HCEC 1CT (cell line): ENCODE data around the gene CREB3L1.

Experiments used
- DNase-seq: peaks from one replicate; pipeline ENCODE4 v3.0.0-alpha.2; 2017

The CREB3L1 gene

GRCh38 chr11:46330563-46331281, 53.3 kb downstream of the CREB3L1 start:
- DNase-seq: no peak

DNA sequence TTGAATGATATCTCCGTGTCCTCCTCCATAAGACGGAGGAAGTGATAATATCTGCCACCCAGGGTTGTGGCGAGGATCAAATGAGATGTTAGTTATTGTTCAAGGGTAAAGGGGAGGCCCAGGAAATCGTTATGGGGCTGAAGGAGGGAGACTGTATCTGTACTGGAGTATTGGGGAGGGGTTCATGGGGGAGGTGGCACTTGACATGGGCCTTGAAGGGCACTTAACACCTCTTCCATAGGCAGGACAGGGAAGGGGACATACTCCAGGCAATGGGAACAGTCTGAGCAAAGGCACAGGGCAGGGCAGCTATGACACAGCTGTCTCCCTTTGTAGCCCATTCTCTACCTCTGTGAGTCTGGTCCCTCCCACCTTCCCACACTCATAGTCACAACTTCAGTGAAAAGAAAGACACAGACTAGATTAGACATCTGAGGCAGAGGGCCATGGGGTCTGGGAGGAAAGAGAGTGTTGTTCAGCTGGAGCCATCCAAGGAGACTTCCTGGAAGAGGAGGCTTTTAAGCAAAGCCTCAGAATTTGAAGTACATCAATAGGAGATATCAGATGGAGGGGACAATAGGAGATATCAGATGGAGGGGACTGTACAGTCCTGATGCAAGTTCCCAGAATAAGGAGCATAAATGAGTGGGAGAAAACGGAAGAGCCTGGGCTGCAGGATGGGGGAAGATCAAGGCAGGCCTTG, 54.0 kb downstream of the CREB3L1 start:
- no peak for DNase-seq

DNA sequence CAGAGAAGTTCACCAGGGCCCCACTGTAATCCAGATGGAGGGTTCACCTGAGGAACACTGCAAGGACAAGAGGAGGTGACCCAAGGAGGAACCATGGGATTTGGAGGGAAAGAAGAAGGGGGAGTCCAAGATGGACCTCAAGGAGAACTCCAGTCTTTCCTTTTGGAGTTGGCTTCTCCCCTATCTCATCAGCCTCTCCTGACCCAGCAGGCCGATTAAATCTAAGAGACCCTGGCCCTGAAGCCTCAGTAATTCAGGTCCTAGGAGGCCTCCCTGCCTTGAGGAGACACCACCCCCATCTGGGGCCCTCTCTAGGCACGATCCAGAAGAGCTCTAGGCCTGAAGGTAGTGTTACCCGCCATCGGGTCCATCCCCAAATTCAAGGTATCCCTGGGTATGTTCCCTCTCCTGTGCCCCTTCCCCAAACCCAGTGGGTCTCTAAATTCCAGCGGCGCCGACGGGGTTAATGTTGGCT, 54.7 kb downstream of the CREB3L1 start:
- DNase-seq: no peak

GRCh38 chr11:46332568-46333393, 55.3 kb downstream of the CREB3L1 start:
- DNase-seq: no peak

- DNase-seq: no peak
Observed at GRCh38 chr11:46333394-46333947, 56.0 kb downstream of the CREB3L1 start.

DNA sequence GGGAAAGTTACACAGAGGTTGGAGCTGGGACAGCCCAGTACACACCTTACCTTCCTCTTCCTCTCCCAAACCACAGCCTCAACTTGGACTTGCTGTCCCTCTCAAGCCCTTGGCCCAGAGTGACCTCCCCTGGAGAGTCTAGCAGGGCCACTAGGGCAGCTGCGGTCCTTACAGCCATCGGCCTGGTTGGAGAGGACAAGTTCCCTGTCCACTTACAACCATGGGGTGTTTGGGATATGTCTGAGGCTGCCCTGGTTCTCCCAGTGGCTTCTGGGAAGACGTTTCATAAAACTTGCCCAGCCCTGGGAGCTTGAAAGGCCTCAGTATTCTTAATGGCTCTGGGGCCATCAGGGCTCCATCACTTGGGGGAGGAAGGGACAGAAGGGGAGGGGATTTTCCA, 56.7 kb downstream of the CREB3L1 start:
- no peak for DNase-seq

DNA sequence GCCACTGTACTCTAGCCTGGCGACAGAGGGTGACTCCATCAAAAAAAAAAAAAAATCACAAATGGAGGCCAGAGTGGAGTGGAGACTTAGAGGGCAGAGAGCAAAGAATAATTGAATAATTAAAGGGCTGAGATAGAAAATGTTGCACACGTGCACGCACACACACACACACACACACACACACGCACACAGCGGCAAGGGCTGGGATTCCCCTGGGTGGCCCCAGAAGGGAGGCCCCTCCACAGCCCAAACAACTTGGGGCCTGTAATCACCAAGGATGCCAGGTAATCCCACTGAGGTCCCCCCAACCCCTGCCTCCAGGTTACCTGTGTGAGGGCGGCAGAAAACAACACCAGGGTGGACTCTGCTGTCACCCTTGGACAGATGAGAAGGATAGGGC, 57.8 kb downstream of the CREB3L1 start:
- DNase-seq: no peak

DNA sequence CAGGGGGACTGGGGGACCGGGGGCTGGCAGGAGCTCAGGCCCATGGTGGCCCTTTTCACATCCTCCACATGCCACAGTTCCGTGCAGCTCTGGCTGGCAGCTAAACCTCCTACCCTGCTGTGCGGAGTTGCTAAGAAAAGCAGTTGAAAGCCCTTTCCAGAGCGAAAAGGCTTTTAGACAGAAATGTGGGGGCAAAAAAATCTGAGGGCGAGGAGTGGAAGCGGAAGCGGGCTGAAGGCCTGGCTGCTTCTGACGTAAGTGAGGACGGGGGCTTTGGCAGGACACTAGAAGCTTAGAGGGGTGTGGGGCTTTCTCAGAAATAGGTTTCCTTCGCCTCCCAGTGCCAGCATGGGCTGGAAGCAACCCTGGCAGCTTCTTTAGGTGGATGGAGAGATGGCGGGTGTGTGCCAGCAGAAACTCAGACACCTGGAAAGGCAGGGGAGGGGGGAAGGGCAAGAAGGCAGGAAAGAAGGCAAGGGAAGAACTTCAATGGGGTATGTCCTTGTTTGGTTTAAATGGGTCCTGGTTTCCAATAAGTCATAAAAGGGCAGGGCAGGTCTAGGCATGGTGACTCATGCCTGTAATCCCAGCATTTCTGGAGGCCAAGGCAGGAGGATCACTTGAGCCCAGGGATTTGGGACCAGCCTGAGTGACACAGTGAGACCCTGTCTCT, 58.6 kb downstream of the CREB3L1 start:
- no peak for DNase-seq

- no peak for DNase-seq
Observed at GRCh38 chr11:46336563-46337180, 59.2 kb downstream of the CREB3L1 start.

DNA sequence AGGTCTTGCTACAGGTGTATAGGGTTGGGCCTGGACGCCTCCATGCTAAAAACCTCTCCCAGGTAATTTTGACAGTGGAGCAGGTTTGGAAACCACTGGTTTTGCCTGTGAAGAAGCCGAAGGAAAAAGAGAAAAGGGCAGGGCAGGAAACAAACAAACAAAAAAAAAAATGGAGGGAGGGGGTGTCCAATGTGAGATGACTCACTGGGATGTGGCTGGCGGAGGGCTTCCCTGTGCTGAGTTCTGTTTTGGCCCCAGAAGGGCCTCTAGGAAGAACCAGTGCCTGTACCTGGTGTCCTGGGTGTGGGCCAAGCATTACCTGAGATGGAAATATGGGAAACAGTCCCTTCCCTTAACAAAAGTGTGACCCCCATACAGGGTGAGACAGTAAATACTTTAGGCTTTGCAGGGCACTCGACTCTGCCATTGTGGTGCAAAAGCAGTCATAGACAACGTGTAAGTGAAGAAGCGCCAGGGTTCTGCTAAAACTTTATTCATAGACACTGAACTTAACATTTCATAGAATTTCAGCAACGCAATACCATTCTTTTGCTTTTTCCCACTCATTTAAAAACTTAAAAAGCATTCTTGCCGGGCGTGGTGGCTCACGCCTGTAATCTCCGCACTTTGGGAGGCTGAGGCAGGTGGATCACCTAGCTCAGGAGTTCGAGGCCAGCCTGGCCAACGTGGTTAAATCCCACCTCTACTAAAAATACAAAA, 60.3 kb downstream of the CREB3L1 start:
- DNase-seq: no peak

- DNase-seq: no peak
Observed at GRCh38 chr11:46338636-46338987, 61.1 kb downstream of the CREB3L1 start.

GRCh38 chr11:46338988-46339666, 61.7 kb downstream of the CREB3L1 start:
- no peak for DNase-seq

GRCh38 chr11:46339816-46340215, 62.4 kb downstream of the CREB3L1 start:
- no peak for DNase-seq

GRCh38 chr11:46341454-46341853, 64.0 kb downstream of the CREB3L1 start:
- DNase-seq: no peak

- no peak for DNase-seq
Observed at GRCh38 chr11:46342239-46342638, 64.8 kb downstream of the CREB3L1 start.

DNA sequence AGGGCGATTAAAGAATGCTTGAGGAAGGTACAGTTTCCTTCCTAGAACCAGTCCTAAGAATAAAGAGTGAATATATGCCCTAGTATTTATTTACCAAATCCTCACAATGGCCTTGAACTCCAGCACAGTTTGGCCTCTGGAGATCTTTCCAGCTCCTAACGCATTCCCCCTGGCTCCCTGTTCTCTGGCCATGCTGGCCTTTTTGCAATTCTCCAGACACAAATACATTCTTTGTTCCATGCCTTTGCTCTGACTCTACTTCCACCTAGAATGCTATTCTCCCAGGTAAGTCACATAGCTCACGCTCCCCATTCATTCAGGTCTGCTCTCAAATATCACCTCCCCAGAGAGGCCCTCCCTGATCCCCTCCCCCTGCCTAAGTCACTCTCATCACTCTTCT, 66.1 kb downstream of the CREB3L1 start:
- no peak for DNase-seq

- DNase-seq: no peak
Observed at GRCh38 chr11:46345131-46345597, 67.7 kb downstream of the CREB3L1 start.

- DNase-seq: no peak
Observed at GRCh38 chr11:46345881-46346484, 68.5 kb downstream of the CREB3L1 start.

DNA sequence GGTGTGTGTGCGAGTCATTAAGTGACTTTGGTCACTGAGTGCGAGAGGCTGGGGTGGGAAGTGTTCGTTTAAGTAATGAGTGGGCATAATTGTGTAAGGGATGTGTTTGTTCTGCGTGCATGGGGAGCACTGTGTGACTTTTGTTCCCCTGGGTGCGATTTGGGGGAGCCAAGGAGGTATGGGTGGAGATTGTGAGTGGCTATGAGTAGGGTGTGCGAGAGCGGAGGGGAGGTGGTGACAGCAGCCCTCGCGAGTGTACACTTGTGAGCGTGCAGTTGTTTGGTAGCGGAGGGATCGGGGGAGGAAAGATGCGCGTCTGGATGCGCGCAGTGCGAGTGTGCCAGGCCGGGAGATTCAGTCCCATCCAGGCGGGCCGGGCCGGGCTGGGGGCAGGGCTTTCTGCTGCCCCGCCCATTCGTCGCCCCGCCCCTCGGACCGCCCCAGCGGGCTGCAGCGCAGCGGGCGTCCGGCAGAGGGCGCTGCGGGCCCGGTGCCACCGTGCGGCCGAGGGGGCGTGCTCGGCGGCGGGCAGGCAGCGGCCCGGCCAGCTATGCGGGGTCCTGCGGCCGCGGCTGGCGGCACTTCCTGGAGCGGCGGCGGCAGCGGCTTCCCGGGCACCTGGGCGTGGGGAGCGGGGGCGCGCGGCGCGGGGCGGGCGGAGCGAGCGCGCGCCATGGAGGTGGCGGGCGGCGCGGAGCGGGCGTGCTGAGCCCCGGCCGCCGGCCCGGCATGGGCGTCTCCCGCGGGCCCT, 69.6 kb downstream of the CREB3L1 start, which contains the start of gene DGKZ:
Gene DGKZ, plus strand, starts transcription at position 578 of the 751 bp plus-strand sequence. CDS start 197 bp downstream, outside the sequence.
- DNase-seq: peak; percentile 75
